K562 (cell line): Measurements from ENCODE around the gene SHC1. TPM values are rescaled to one million over a fixed set of nuclear protein-coding genes. Genes with fewer than 3 reads are reported as not detected.

Experiments
- ATF2 ChIP-seq: sonication (generic); formaldehyde crosslinking; IDR thresholded peaks from 2 replicates; pipeline ENCODE4 v1.8.1; 2022; ENCODE audit warnings: missing genetic modification reagents
- BRD9 ChIP-seq: fragments of 450-650 bp; IDR thresholded peaks from 2 replicates; pipeline ENCODE4 v1.6.1; 2018; ENCODE audit warnings: low read depth; ENCODE audit not compliant: partially characterized antibody
- CBX2 ChIP-seq: fragments of 200-600 bp; sonication (generic); IDR thresholded peaks from one replicate; pipeline ENCODE4 v1.6.1; 2012; ENCODE audit warnings: mild to moderate bottlenecking, low read length, inconsistent platforms; ENCODE audit not compliant: insufficient read depth, poor library complexity, severe bottlenecking
- CCNT2 ChIP-seq: IDR thresholded peaks from 2 replicates; pipeline ENCODE4 v1.6.1; 2011; ENCODE audit warnings: borderline replicate concordance, low read depth, mild to moderate bottlenecking, moderate library complexity, mixed read lengths, low read length; ENCODE audit not compliant: insufficient read length; ENCODE audit errors: extremely low read depth
- FOXP1 ChIP-seq: sonication (generic); formaldehyde crosslinking; IDR thresholded peaks from 2 replicates; pipeline ENCODE4 v1.8.0; 2022; ENCODE audit warnings: mild to moderate bottlenecking, missing genetic modification reagents
- GMEB1 ChIP-seq: fragments of 250-450 bp; sonication (Bioruptor Pico); IDR thresholded peaks from 2 replicates; pipeline ENCODE4 v1.4.0; 2020; ENCODE audit warnings: mild to moderate bottlenecking
- HES1 ChIP-seq: fragments of 450-650 bp; IDR thresholded peaks from 2 replicates; pipeline ENCODE4 v1.6.1; 2016; ENCODE audit warnings: low read depth, mild to moderate bottlenecking, moderate library complexity
- HMG20B ChIP-seq: fragments of 250-450 bp; sonication (Bioruptor Pico); IDR thresholded peaks from 2 replicates; pipeline ENCODE4 v1.5.0; 2021; ENCODE audit warnings: mild to moderate bottlenecking
- MAFK ChIP-seq: IDR thresholded peaks from 2 replicates; pipeline ENCODE4 v1.6.1; 2011; ENCODE audit warnings: low read length, improper control_type of control experiment
- MED1 ChIP-seq: sonication (generic); formaldehyde crosslinking; IDR thresholded peaks from 2 replicates; pipeline ENCODE4 v1.8.1; 2023; ENCODE audit warnings: missing genetic modification reagents, borderline replicate concordance
- MEF2A ChIP-seq: IDR thresholded peaks from 2 replicates; pipeline ENCODE4 v1.6.1; 2011; ENCODE audit warnings: low read depth, mild to moderate bottlenecking, low read length, moderate library complexity; ENCODE audit not compliant: control insufficient read depth
- MTA1 ChIP-seq: fragments of 450-650 bp; IDR thresholded peaks from 2 replicates; pipeline ENCODE4 v1.6.1; 2017; ENCODE audit warnings: borderline replicate concordance
- MTA2 ChIP-seq: fragments of 450-650 bp; IDR thresholded peaks from 2 replicates; pipeline ENCODE4 v1.6.1; 2016; ENCODE audit warnings: low read depth
- MYC ChIP-seq, 2 experiments: fragments of 250-450 bp in 1 of 2; sonication (Bioruptor Pico) in 1 of 2; IDR thresholded peaks; 2 replicates each; pipeline versions ENCODE4 v1.5.1 to v1.6.1; 2012 to 2021; ENCODE audit warnings: low read depth in 2 of 2, borderline replicate concordance in 1 of 2, improper control_type of control experiment in 1 of 2, low read length in 1 of 2, mild to moderate bottlenecking in 1 of 2, moderate library complexity in 1 of 2
- NFXL1 ChIP-seq: fragments of 450-650 bp; formaldehyde crosslinking; IDR thresholded peaks from 2 replicates; pipeline ENCODE4 v1.4.0; 2021; ENCODE audit warnings: mild to moderate bottlenecking
- TBL1XR1 ChIP-seq, 2 experiments: IDR thresholded peaks; 2 replicates each; pipeline ENCODE4 v1.6.1; 2012; ENCODE audit warnings: improper control_type of control experiment in 2 of 2, low read length in 2 of 2, mild to moderate bottlenecking in 1 of 2
- ZNF212 ChIP-seq: fragments of 450-650 bp; formaldehyde crosslinking; IDR thresholded peaks from 2 replicates; pipeline ENCODE4 v1.4.0; 2020; ENCODE audit warnings: mild to moderate bottlenecking
- ZNF512 ChIP-seq: IDR thresholded peaks from 2 replicates; pipeline ENCODE4 v1.6.1; 2016; ENCODE audit warnings: missing genetic modification characterization, missing compliant biosample characterization
- polyA plus RNA-seq, 8 experiments: library from polyadenylated mRNA; depleted of rRNA in 4 of 8; stranded (reverse) in 5 of 8; unstranded in 3 of 8; fragments of >200 nt; fragmentation: Nextera tagmentation in 2 of 8; fragmentation: Illumina TruSeq in 1 of 8; extraction: Ambion mirVana in 2 of 8; extraction: Trizol in 1 of 8; gene quantifications; 2 replicates each; pipeline versions ENCODE4 v1.2.1 to v1.2.3, GENCODE V29; 2011 to 2014; ENCODE audit warnings: inconsistent platforms in 1 of 8, missing spikeins in 1 of 8
- total RNA-seq, 7 experiments: library from RNA; depleted of rRNA in 6 of 7; stranded (reverse); fragments of >200 nt in 6 of 7; fragmentation: Illumina TruSeq in 2 of 7; extraction: Trizol in 2 of 7; gene quantifications; 2 replicates each; pipeline versions ENCODE4 v1.2.1 to v1.2.3, GENCODE V29; 2011 to 2021; ENCODE audit warnings: low replicate concordance in 1 of 7
- TF ChIP-seq, protein P1 (sequence below), 2 experiments: fragments of 250-450 bp in 1 of 2; fragments of 450-650 bp in 1 of 2; sonication (Bioruptor Pico) in 1 of 2; IDR thresholded peaks; 2 replicates each; pipeline versions ENCODE4 v1.6.1 to v1.8.0; 2016 to 2021; ENCODE audit warnings: mild to moderate bottlenecking in 2 of 2, moderate library complexity in 2 of 2, missing compliant biosample characterization in 1 of 2, missing genetic modification characterization in 1 of 2

SHC1 gene
- total and polyA plus RNA-seq, 9 of the 15 experiments (the other 6 are each of a cell fraction or from before 2014, with no cell fraction given), result 4.1 to 113 (median 51.9) TPM

GRCh38 chr1:154973344-154974101, 3.0 kb upstream of the SHC1 start (continued):
- TF ChIP-seq MYC (IDR thresholded peaks at IDR 0.05; ENCODE audit: low read depth, low read length), result peak; percentile 28; the same call in 1 of the 2 replicates
- no peak for TF ChIP-seq MYC (CRISPR knock-in tag; IDR thresholded peaks at IDR 0.05; ENCODE audit: borderline replicate concordance, low read depth)
- TF ChIP-seq ZNF512 (tag), result no peak
- peak; percentile 14 for TF ChIP-seq CCNT2
- no peak for TF ChIP-seq MTA1
- TF ChIP-seq CBX2, result no peak
- TF ChIP-seq HES1, result 0 out of 2 replicates have a peak, but pooled peaks have one; percentile 15
- TF ChIP-seq MAFK, result no peak
- TF ChIP-seq, protein P1, sequence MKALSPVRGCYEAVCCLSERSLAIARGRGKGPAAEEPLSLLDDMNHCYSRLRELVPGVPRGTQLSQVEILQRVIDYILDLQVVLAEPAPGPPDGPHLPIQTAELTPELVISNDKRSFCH (CRISPR knock-in tag; IDR thresholded peaks at IDR 0.05), result no peak
- TF ChIP-seq, protein P1 (tag; IDR thresholded peaks at IDR 0.05), result no peak
- TF ChIP-seq MTA2, result no peak
- no peak for TF ChIP-seq NFXL1
- no peak for TF ChIP-seq ZNF212
- TF ChIP-seq BRD9, result peak; percentile 61
- TF ChIP-seq MEF2A, result no peak
- no peak for TF ChIP-seq HMG20B
- TF ChIP-seq TBL1XR1 (IDR thresholded peaks at IDR 0.05; ENCODE audit: low read length in 2 of 2), result 0 out of 4 replicates have a peak, but pooled peaks of 1 of the 2 experiments have one; percentile 27
- TF ChIP-seq MED1 (CRISPR knock-in tag), result no peak
- TF ChIP-seq ATF2 (CRISPR knock-in tag), result no peak
- no peak for TF ChIP-seq GMEB1
- TF ChIP-seq FOXP1 (CRISPR knock-in tag), result no peak
